HTR-8/SVneo (cell line): ENCODE data around the gene NRL.
"Not testable (repeated sequence)": the region's sequence is repeated elsewhere in the genome, so short reads cannot be mapped to it uniquely, and the experiment has no call there.

Source experiments
- DNase-seq: peaks from one replicate; pipeline ENCODE4 v3.0.0; 2011; ENCODE audit warnings: low spot score, mixed read lengths; ENCODE audit not compliant: insufficient read length
- FAIRE-seq: peaks from 2 replicates; lab custom pipeline; 2011; peaks lifted over from hg19 to GRCh38; lab: Jason Lieb, UNC

The NRL gene

DNA sequence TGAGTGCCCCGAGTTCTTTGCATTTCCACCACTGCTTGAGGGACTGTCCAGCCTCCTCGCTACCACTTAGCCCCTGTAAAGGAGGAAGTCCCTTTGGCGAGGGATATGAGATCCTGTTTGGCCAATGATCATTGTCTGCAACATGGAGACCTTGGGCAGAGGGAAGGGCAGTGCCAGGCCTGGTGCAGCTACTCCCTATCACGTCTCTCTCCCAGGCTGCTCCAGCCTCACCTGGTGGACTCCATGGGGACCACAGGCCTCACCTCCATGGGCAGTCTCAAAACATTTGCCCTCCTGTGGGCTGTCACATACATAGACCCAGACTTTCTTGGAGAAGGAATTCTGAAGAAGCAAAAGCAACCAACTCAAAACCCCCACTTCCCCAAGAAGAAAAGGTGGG is 79.0 kb downstream of the NRL start:
- not testable (repeated sequence) for FAIRE-seq, DNase-seq

GRCh38 chr14:24032727-24033418 is 81.9 kb downstream of the NRL start:
- FAIRE-seq (no peak), DNase-seq (no peak)

GRCh38 chr14:24031331-24031730 is 83.4 kb downstream of the NRL start:
- DNase-seq, FAIRE-seq: not testable (repeated sequence)

DNA sequence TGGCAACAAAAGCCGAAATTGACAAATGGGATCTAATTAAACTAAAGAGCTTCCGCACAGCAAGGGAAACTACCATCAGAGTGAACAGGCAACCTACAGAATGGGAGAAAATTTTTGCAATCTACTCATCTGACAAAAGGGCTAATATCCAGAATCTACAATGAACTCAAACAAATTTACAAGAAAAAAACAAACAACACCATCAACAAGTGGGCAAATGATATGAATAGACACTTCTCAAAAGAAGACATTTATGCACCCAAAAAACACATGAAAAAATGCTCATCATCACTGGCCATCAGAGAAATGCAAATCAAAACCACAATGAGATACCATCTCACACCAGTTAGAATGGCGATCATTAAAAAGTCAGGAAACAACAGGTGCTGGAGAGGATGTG is 85.1 kb downstream of the NRL start:
- DNase-seq = not testable (repeated sequence)

More for the DNA sequence above, 85.1 kb downstream of the NRL start:
- not testable (repeated sequence) for FAIRE-seq
